Measurements from ENCODE around the gene KCNS3.

DNA sequence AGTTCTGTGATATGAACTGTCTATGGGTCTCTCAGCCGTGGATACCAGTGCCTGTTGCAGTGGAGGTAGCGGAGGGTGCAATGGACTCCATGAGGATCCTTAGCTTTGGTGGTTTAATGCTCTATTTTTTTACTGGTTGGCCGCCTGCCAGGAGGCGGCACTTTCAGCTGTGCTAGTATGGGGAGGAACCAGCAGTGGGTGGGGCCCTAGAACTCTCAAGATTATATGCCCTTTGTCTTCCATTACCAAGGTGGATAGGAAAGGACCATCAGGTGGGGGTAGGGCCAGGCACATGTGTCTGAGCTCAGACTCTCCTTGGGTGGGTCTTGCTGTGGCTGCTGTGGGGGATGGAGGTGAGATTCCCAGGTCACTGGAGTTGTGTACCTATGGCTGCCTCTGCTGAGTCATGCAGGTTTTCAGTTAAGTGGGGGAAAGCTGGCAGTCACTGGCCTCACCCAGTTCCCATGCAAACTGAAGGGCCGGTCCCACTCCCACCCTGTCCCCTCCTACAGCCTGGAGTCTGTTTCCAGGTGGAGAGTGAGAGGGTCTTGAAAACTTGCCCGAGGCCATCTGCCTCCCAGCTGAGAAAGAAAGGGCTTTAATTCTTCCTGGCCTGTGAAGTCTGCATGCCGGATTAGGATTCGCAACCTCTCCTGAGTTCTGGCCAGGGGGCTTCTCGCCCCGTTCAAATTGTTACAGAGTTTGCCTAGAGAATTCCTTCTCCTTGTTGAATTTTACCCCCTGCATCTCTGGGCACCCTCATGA lies 14.5 kb downstream of the KCNS3 start:
- no peak for TF ChIP-seq CTCF (IDR thresholded peaks at IDR 0.05)
- no peak for TF ChIP-seq EP300 (IDR thresholded peaks at IDR 0.05)
- TF ChIP-seq POLR2A (IDR thresholded peaks at IDR 0.05; ENCODE audit: low read depth), result no peak
- no peak for TF ChIP-seq POLR2AphosphoS5 (IDR thresholded peaks at IDR 0.05)
